HG03196 (cell line): ENCODE results near the gene PLCXD3.

Source experiments
- ATAC-seq: cut with Tn5 transposase; IDR thresholded peaks from one replicate; pipeline ENCODE4 v1.9.1; 2021; ENCODE audit not compliant: unreplicated experiment

Gene PLCXD3

DNA sequence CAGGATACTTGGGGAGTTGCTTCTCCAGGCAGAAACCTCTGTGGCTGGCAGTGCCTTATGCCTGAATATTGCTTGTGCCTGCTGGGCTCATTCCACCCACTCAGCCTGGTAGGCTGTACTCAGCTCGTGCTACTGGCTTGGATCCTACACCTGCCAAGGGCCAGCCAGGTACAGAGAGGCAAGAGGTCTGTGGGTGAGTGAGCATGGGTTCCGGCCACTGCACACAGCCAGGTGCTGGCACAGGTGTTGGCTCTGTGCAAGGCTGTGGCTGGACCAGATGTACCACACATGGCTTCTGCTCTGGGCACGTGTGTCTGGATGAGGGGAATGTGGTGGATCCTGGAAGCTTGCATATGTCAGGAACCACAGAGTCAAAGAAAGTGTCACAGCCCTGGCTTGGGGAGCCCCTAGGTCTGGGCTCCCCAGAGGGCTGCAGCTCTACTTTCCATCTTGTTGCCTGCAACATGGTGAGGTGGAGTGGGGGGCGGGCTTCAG, 220.4 kb downstream of the PLCXD3 start:
- no peak for ATAC-seq

- no peak for ATAC-seq
Observed at GRCh38 chr5:41286696-41287095, 223.7 kb downstream of the PLCXD3 start.

- ATAC-seq, result no peak
Observed at GRCh38 chr5:41286165-41286564, 224.2 kb downstream of the PLCXD3 start.

- ATAC-seq, result no peak
Observed at GRCh38 chr5:41284938-41285337, 225.5 kb downstream of the PLCXD3 start.

DNA sequence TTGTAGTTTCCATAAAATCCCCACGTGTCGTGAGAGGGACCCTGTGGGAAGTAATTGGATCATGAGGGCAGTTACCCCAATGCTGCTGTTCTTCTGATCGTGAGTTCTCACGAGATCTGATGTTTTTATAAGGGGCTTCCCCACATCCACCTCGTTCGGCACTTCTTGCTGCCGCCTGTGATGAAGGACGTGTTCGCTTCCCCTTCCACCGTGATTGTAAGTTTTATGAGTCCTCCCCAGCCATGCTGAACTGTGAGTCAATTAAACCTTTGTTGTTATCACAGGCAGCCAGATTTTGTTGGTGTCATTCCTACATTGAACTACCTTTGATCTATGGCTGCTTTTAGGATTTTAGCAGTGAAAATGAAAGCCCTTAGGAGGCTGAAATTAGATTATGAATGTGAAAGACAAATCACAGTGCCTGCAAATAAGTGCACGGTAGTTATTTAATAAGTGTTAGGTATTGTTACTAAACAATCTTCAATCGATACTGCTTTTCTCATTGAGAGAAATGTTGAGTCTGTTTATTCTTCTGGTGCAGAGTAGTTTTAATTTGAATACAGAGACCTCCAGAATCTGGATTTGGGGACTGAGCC, 229.1 kb downstream of the PLCXD3 start:
- ATAC-seq, result no peak

DNA sequence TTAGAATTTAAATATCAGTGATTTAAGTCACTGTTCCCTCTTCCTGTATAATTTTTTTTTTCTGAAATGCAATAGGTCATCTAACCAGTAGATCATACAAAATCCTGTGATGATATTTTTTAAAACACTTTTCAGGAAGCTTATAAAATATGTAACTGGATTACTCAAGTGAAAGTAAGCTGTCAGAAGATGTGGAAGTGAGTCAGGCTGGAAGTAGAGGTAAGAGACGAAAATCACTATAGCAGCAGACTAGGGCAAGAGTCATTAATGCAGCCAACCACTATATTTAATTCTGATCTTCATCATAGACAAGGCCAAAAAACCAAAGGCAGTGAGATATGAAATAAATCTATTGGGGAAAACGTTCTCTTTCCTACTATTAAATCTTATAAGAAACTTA, 231.4 kb downstream of the PLCXD3 start:
- ATAC-seq, result no peak

DNA sequence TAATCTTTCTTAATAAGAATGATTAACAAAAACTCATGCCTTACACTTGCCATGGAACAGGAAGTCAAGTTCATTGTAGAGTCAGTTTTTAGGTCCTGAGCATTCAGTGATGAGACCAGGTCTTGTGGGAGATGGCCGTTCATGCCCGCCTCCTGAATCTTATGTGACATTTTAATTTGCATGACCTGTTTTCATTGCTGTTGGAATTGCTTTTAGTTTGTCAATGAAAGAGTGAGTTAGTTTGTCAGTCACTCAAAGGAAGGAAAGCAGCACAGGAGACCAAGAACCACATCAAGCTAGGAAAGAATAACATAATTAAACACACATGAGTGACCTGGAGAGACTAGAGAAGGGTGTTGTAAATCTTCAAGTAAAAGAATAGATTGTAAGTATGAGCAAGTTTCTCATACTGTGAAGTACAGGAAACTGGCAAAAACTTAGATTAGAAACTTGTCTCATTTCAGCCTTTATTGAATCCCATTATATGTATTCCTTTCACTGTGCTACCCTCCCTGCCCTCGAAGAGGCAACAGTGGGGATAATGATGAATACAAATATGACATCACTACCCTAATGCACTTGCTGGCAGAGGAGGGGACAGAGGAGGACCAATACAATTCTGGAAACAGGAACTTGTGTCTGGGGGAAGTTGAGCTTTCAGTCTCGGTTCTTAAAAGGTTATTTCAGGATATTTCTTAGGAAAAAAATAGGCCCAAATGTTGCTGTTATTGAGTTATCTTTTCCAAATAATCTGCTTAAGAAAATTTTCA, 232.7 kb downstream of the PLCXD3 start:
- ATAC-seq, result no peak

- peak; percentile 56 for ATAC-seq
Observed at GRCh38 chr5:41275813-41276512, 234.4 kb downstream of the PLCXD3 start.

DNA sequence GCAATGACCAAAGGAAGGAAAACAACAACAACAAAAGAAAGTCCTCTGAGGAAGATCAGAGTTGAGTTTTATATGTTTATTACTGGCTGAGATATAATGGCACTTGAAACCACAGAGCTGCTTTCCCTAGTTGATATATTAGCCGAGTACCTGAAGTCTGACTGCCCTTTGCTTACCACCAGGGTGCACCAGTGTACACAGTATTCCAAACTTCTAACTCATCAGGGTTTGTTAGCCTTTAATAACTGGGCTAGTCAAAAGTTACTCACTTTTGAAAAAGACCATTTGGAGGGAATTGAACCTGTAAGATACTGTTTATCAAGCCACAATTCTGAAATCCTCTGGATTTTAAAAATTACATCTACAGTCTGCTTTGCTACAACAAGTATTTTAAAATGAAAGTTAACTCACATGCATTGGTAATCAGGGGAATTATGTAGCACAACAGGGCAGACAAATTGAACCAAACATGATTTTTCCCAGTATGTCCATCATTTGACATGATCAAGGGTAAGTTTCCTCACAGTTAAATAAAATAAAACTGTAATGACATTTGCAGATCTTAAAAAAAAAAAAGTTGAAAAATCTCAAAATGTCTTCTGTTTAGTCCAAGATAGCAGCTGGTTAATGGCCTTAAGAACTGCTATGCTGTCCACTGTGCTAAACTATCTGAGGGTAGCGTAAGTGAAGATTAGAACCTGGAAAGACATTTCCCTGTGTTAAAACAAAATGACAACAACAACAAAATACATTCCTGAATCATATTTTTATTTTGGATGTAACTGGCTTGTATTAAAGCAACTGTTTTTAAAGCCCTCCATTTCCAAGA, 239.8 kb downstream of the PLCXD3 start:
- ATAC-seq, result no peak

DNA sequence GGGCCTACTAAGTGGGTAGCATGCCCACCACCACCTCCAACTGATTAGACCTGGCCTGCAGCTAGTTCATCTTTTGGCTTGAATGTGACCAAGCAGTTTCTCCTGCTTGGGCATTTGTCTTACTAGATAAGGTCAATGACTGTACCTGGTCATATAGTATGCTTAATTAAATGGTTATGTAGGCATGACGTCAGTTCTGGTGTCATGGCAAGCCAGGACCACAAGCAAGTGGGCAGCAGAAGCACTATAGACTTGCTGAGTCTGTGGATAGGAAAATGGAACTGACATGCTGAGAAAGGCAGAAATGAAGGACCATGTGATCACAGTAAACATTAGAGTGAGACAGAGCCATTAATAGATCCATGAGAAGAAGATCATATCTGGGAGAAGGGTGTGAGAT, 241.5 kb downstream of the PLCXD3 start:
- ATAC-seq, result no peak

DNA sequence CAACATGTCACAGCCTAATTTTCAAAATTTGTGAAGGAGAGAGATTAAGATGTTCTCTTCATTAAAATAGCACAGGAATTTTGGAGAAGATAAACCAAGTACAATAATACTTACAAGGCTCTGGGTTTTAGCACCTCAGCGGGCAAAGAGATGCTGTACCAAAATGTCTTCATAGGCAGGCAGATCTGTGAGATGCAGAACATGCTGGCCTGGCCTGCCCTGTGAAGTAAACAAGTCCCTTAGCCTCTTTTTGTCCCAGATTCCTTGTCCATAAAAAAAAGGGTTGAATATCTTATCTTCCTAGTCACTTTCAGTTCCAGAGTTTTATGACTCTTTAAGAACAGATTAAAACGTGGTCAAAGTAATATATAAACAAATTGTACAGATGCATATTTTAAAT, 244.0 kb downstream of the PLCXD3 start:
- ATAC-seq, result no peak

GRCh38 chr5:41264019-41264418, 246.4 kb downstream of the PLCXD3 start:
- ATAC-seq, result no peak

GRCh38 chr5:41263335-41263734, 247.1 kb downstream of the PLCXD3 start:
- ATAC-seq, result no peak
